Vagina (tissue), 2 donors: ENCODE data around the gene FBXO42. TPM values are rescaled to one million over a fixed set of nuclear protein-coding genes. Genes with fewer than 3 reads are reported as not detected.
A peak's percentile ranks its signal among the peaks of the same experiment; 100 is the strongest.
"Not testable (repeated sequence)": the region's sequence is repeated elsewhere in the genome, so short reads cannot be mapped to it uniquely, and the experiment has no call there.

Experiments used
- DNase-seq, 2 donors: peaks; one replicate each; pipeline ENCODE4 v3.0.0-alpha.2; 2017; ENCODE audit errors: extremely low spot score in 2 of 2
- H3K27ac ChIP-seq: fragments of 200-600 bp; sonication (generic); one replicate; pipeline ENCODE4 v1.5.1; 2019
- H3K27me3 ChIP-seq: fragments of 200-600 bp; sonication (generic); one replicate; pipeline ENCODE4 v1.5.1; 2019
- H3K36me3 ChIP-seq, 2 donors: fragments of 200-600 bp; sonication (generic); one replicate each; pipeline ENCODE4 v1.5.1; 2017 to 2019
- H3K4me1 ChIP-seq: fragments of 200-600 bp; sonication (generic); one replicate; pipeline ENCODE4 v1.5.1; 2019
- H3K4me3 ChIP-seq, 2 donors: fragments of 200-600 bp; sonication (generic); 1 replicate in 1 of 2; 2 replicates in 1 of 2; pipeline ENCODE4 v1.5.1; 2016 to 2019
- H3K9me3 ChIP-seq: fragments of 200-600 bp; sonication (generic); one replicate; pipeline ENCODE4 v1.5.1; 2019
- CTCF ChIP-seq, 3 experiments: fragments of 450-650 bp in 2 of 3; fragments of 200-600 bp in 1 of 3; sonication (generic) in 1 of 3; IDR thresholded peaks; one replicate each; pipeline ENCODE4 v1.5.1; 2017 to 2019; ENCODE audit warnings: antibody characterized with exemption in 3 of 3, mild to moderate bottlenecking in 2 of 3, moderate library complexity in 2 of 3
- POLR2A ChIP-seq, 2 donors: fragments of 450-650 bp; IDR thresholded peaks; one replicate each; pipeline ENCODE4 v1.6.1; 2017; ENCODE audit warnings: antibody characterized with exemption in 2 of 2, mild to moderate bottlenecking in 2 of 2, moderate library complexity in 2 of 2
- POLR2AphosphoS5 ChIP-seq, 2 donors: sonication (generic); formaldehyde crosslinking; IDR thresholded peaks; one replicate each; pipeline ENCODE4 v1.9.0; 2017; ENCODE audit warnings: antibody characterized with exemption in 2 of 2, mild to moderate bottlenecking in 2 of 2, low read depth in 1 of 2; ENCODE audit not compliant: insufficient read depth in 1 of 2
- intact Hi-C: fragments of 100-400 bp; cut with DNase I; formaldehyde crosslinking; loops from one replicate; pipeline ENCODE4 v1.15.1; 2023
- total RNA-seq: library from RNA; depleted of rRNA; stranded (reverse); fragments of >200 nt; gene quantifications from one replicate; pipeline ENCODE4 v1.2.3, GENCODE V29; 2016

The FBXO42 gene
- total RNA-seq, 1 donor from 2014 or later, result 24.8 TPM

DNA sequence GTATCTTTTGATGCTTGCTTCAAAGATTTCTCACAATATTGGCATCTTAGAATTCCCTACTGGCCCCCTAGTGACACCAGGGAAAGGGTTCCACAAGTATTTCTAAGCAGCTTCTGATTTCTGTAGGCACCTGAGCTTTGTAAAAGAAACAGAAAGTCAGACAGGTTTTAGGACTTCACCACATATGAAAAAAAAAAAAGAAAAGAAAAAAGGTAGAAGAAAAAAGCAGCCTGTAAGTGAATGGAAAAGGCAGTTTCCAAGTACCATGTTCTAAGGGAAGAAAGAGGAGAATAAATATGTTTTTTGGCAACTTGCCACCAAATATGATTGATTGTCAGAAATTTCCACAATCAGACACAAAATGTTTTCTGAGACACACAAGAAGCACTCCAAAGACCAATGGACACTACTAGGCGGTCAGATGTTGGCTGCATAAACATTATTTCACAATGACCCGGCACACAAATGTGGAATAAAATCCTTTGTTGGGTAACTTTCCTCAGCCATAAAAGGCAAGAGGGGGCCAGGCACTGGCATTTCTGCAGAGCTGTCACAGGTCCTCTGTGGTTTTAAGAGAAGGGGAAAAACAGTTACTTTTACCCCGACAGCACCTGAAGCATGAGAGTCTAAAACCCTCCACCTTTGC lies 102.6 kb downstream of the FBXO42 start:
- Histone ChIP-seq H3K36me3 (peaks cover 0 to 19% of the 10 kb centered on the region in 2 donors), H3K9me3 (no peaks in the 10 kb centered on the region), H3K27ac (peak overlapping the region; percentile 87), H3K4me3 (no peak overlapping the region), H3K27me3 (no peaks in the 10 kb centered on the region), H3K4me1 (peaks cover 47% of the 10 kb centered on the region)
- DNase-seq, result peak in 1 of 2 donors; percentile 93
- TF ChIP-seq CTCF (IDR thresholded peaks at IDR 0.05), result no peak
- peak in 1 of 2 donors; percentile 83 for TF ChIP-seq POLR2AphosphoS5 (IDR thresholded peaks at IDR 0.05; ENCODE audit: insufficient read depth in 1 of 2, low read depth in 1 of 2)
- TF ChIP-seq POLR2A (IDR thresholded peaks at IDR 0.05), result no peak
- intact Hi-C loops, result loop anchor here (5.0 kb wide), 2 partner anchors 67 to 172 kb away; no protein-coding TSS in a partner anchor

DNA sequence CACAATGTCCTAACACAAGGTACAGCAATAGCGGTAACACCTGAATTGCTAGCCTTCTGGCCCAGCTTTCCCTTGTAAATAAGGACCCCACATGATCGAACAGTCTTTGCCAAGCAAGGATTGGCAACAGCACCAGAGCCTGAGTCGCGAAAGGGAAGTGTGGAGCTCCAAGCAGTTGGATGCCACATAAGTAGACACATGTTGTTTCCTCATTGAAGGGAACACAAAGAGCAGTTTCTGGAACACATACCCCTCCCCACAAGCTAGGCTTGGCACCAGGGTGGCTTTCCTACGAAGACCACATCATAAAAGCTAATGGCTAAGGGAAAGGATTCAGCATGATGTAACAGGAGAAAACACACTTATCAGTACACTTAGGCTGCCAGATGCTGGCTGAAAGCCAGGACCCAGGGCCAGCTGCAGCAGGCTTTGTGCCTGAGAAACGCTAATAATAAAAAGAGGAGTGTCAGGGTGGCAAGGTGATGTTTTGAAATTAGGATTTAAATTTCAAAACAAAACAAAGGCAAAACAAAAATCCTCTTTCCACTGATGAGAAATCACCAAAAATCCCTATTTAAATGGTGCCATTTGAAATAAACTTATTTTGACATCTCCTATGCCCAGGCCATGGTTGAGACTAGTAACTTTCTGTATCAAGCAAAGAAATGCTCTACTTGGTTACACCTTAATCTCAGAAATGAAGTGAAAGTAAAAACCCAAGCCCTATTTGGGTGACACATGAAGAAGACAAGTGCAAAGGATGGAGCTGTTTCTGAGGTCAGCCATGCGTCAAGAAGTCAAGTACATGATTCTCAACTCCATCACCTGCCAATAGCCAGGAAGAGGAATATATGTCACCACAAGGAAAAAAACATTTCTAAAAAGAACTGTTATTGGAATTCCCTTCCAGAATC lies 103.4 kb downstream of the FBXO42 start:
- Histone ChIP-seq H3K27ac (peak overlapping the region; percentile 87), H3K27me3 (no peaks in the 10 kb centered on the region), H3K4me3 (no peak overlapping the region), H3K4me1 (peaks cover 55% of the 10 kb centered on the region), H3K9me3 (no peaks in the 10 kb centered on the region), H3K36me3 (peaks cover 0 to 18% of the 10 kb centered on the region in 2 donors)
- peak; percentile 52 to 85 for TF ChIP-seq POLR2AphosphoS5 (IDR thresholded peaks at IDR 0.05; ENCODE audit: insufficient read depth in 1 of 2, low read depth in 1 of 2)
- TF ChIP-seq POLR2A (IDR thresholded peaks at IDR 0.05), result no peak
- peak in 1 of 2 donors; percentile 94 for DNase-seq
- intact Hi-C loops, result loop anchor here (5.0 kb wide), 2 partner anchors 67 to 172 kb away; no protein-coding TSS in a partner anchor

DNA sequence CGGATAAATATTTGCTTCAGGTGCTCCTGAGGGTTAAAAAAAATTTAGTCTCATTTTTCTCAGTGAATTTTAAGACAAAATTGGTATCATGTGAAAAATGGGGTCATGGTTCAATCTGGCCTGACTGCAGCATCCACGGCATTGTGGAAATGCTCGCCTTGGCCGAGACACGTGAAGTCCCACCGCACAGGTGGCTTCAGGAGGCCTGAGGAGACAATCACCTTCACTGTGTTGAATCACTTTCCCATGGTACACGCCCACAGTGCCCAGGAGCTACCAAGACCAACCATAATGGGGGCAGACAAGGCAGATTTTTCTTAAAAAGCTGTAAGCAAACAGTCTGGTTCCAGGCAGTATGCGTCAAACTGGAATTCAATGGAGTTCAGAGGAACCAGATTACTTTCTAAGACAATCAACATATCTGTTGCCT lies 104.3 kb downstream of the FBXO42 start:
- no peaks in the 10 kb centered on the region for H3K9me3 ChIP-seq
- DNase-seq, result no peak
- H3K27me3 ChIP-seq, result no peaks in the 10 kb centered on the region
- no peak for TF ChIP-seq CTCF (IDR thresholded peaks at IDR 0.05)
- no peak for TF ChIP-seq POLR2A (IDR thresholded peaks at IDR 0.05)
- no peak for TF ChIP-seq POLR2AphosphoS5 (IDR thresholded peaks at IDR 0.05; ENCODE audit: insufficient read depth in 1 of 2, low read depth in 1 of 2)
- H3K36me3 ChIP-seq, result peaks cover 0 to 18% of the 10 kb centered on the region in 2 donors
- no peak overlapping the region for H3K4me3 ChIP-seq
- H3K27ac ChIP-seq, result peak overlapping the region; percentile 87
- peaks cover 57% of the 10 kb centered on the region for H3K4me1 ChIP-seq
- intact Hi-C loops, result loop anchor here (5.0 kb wide), 2 partner anchors 66 to 171 kb away; no protein-coding TSS in a partner anchor

DNA sequence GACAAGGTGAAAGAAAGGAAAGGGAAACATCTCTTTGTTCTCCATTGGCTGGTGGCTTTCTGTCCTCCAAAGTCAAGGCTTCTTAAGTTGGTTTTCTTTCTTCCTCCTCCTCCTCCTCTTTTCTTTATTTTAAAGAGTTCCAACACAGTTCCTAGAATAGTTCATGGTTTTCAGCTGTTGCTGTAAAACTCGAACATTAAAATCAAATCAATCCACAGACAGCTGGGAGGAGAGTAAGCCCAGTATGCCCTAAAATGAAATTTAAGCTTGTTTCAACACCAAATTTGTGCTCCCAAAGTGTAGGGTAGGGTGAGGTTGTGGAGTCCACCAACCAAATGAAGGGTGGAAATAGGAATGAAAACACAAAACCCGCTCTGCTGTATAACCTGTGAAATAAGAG lies 104.8 kb downstream of the FBXO42 start:
- H3K27ac ChIP-seq, result peak overlapping the region; percentile 87
- H3K4me1 ChIP-seq, result peaks cover 57% of the 10 kb centered on the region
- H3K27me3 ChIP-seq, result no peaks in the 10 kb centered on the region
- no peak overlapping the region for H3K4me3 ChIP-seq
- DNase-seq, result no peak
- intact Hi-C loops, result loop anchor here (5.0 kb wide), 2 partner anchors 65 to 170 kb away; no protein-coding TSS in a partner anchor
- TF ChIP-seq POLR2AphosphoS5 (IDR thresholded peaks at IDR 0.05; ENCODE audit: insufficient read depth in 1 of 2, low read depth in 1 of 2) (no peak), CTCF (IDR thresholded peaks at IDR 0.05) (no peak), POLR2A (IDR thresholded peaks at IDR 0.05) (no peak)
- peaks cover 0 to 17% of the 10 kb centered on the region in 2 donors for H3K36me3 ChIP-seq
- H3K9me3 ChIP-seq, result no peaks in the 10 kb centered on the region

- peaks cover 57% of the 10 kb centered on the region for H3K4me1 ChIP-seq
- no peaks in the 10 kb centered on the region for H3K27me3 ChIP-seq
- no peaks in the 10 kb centered on the region for H3K9me3 ChIP-seq
- no peak overlapping the region for H3K4me3 ChIP-seq
- DNase-seq, result no peak
- intact Hi-C loops, result loop anchor here (5.0 kb wide), 2 partner anchors 65 to 170 kb away; no protein-coding TSS in a partner anchor
- H3K36me3 ChIP-seq, result peaks cover 0 to 12% of the 10 kb centered on the region in 2 donors
- peak overlapping the region; percentile 87 for H3K27ac ChIP-seq
- TF ChIP-seq POLR2AphosphoS5 (IDR thresholded peaks at IDR 0.05; ENCODE audit: insufficient read depth in 1 of 2, low read depth in 1 of 2) (no peak), POLR2A (IDR thresholded peaks at IDR 0.05) (no peak), CTCF (IDR thresholded peaks at IDR 0.05) (no peak)
Measured at GRCh38 chr1:16246961-16247360, 105.3 kb downstream of the FBXO42 start.

GRCh38 chr1:16246239-16246638 lies 106.0 kb downstream of the FBXO42 start:
- intact Hi-C loops, result loop anchor here (5.0 kb wide), 2 partner anchors 64 to 169 kb away; no protein-coding TSS in a partner anchor
- Histone ChIP-seq H3K4me1 (peaks cover 55% of the 10 kb centered on the region), H3K27ac (peak overlapping the region; percentile 87)

More at GRCh38 chr1:16246239-16246638, 106.0 kb downstream of the FBXO42 start:
- not testable (repeated sequence) for H3K4me3 ChIP-seq, DNase-seq, H3K27me3 ChIP-seq, H3K9me3 ChIP-seq, H3K36me3 ChIP-seq
